Measurements from ENCODE around the gene BICRAL. TPM values are rescaled to one million over a fixed set of nuclear protein-coding genes. Genes with fewer than 3 reads are reported as not detected.

Gene BICRAL
- total and polyA plus RNA-seq, 2 experiments from 2014 or later = 2.1 to 6.3 TPM

DNA sequence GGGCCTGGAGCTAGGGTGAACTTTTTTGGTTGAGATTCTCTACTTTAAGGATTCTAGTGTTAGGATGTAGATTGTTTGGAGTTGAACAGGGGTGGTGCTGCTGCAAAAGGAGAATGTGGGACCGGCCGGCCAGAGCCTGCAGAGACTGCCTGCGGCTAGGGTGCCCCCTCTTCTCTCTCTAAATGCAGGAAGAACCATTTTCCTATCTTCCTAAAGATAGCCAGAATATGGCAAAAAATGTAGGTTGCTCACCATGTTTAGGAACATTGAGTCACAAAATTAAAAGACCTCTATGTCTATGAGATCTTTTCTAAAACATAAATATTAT lies 39.5 kb downstream of the BICRAL start:
- H3K4me2 ChIP-seq = no peak overlapping the region
- H3K9me3 ChIP-seq (ENCODE audit: low read depth) = no peaks in the 10 kb centered on the region
- DNase-seq (ENCODE audit: low spot score) = no peak
- no peak overlapping the region for H3K4me3 ChIP-seq
- peaks cover 5% of the 10 kb centered on the region for H3K79me2 ChIP-seq
- no peak for TF ChIP-seq EZH2phosphoT487 (IDR thresholded peaks at IDR 0.05; ENCODE audit: low read depth, severe bottlenecking, unreplicated experiment)
- TF ChIP-seq, protein P1, sequence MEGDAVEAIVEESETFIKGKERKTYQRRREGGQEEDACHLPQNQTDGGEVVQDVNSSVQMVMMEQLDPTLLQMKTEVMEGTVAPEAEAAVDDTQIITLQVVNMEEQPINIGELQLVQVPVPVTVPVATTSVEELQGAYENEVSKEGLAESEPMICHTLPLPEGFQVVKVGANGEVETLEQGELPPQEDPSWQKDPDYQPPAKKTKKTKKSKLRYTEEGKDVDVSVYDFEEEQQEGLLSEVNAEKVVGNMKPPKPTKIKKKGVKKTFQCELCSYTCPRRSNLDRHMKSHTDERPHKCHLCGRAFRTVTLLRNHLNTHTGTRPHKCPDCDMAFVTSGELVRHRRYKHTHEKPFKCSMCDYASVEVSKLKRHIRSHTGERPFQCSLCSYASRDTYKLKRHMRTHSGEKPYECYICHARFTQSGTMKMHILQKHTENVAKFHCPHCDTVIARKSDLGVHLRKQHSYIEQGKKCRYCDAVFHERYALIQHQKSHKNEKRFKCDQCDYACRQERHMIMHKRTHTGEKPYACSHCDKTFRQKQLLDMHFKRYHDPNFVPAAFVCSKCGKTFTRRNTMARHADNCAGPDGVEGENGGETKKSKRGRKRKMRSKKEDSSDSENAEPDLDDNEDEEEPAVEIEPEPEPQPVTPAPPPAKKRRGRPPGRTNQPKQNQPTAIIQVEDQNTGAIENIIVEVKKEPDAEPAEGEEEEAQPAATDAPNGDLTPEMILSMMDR (IDR thresholded peaks at IDR 0.05; ENCODE audit: poor library complexity) = no peak
- no peak for TF ChIP-seq EZH2 (IDR thresholded peaks at IDR 0.05; ENCODE audit: borderline replicate concordance)
- no peaks in the 10 kb centered on the region for H3K9me2 ChIP-seq (replicated peaks; ENCODE audit: insufficient read depth)
- no peak overlapping the region for H2AFZ ChIP-seq
- H3K4me1 ChIP-seq (ENCODE audit: insufficient read depth) = no peaks in the 10 kb centered on the region
- no peak overlapping the region for H3K27ac ChIP-seq
- H3K36me3 ChIP-seq (replicated peaks; ENCODE audit: insufficient read depth, low read depth) = no peaks in the 10 kb centered on the region
- H4K20me1 ChIP-seq (ENCODE audit: insufficient read depth, poor library complexity, severe bottlenecking) = no peaks in the 10 kb centered on the region
- 89% methylated on average over 3 of the region's 3 CpGs for WGBS (ENCODE audit: low lambda C conversion rate, missing lambda C conversion rate)
- H3K27me3 ChIP-seq = no peaks in the 10 kb centered on the region

DNA sequence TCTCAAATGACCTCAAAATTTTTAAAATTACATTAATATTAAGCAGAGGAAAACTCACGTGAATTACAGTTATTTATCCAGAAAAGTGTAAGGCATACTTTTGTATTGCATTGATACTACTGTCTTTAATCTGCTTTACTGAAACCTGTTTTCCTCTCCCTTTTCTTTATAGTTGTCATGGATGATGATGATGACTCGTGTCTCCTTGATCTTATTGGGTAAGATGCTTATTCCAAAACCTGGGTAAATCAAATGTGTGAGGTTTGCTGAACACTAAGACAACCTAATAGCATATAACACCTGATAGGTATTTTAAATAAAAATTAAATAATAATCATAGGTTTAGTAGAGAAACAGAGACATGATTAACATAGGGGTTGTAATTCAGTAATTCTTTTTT lies 40.0 kb downstream of the BICRAL start:
- no peak overlapping the region for H3K4me2 ChIP-seq
- no peak overlapping the region for H2AFZ ChIP-seq
- H3K27me3 ChIP-seq = no peaks in the 10 kb centered on the region
- no peaks in the 10 kb centered on the region for H3K4me1 ChIP-seq (ENCODE audit: insufficient read depth)
- H3K79me2 ChIP-seq = peaks cover 5% of the 10 kb centered on the region
- H3K27ac ChIP-seq = no peak overlapping the region
- no peaks in the 10 kb centered on the region for H4K20me1 ChIP-seq (ENCODE audit: insufficient read depth, poor library complexity, severe bottlenecking)
- TF ChIP-seq, protein P1 (IDR thresholded peaks at IDR 0.05; ENCODE audit: poor library complexity) = no peak
- no peak for TF ChIP-seq EZH2 (IDR thresholded peaks at IDR 0.05; ENCODE audit: borderline replicate concordance)
- TF ChIP-seq EZH2phosphoT487 (IDR thresholded peaks at IDR 0.05; ENCODE audit: low read depth, severe bottlenecking, unreplicated experiment) = no peak
- no peaks in the 10 kb centered on the region for H3K9me3 ChIP-seq (ENCODE audit: low read depth)
- H3K36me3 ChIP-seq (replicated peaks; ENCODE audit: insufficient read depth, low read depth) = no peaks in the 10 kb centered on the region
- H3K4me3 ChIP-seq = no peak overlapping the region
- no peak for DNase-seq (ENCODE audit: low spot score)
- H3K9me2 ChIP-seq (replicated peaks; ENCODE audit: insufficient read depth) = no peaks in the 10 kb centered on the region
- WGBS (ENCODE audit: low lambda C conversion rate, missing lambda C conversion rate) = 93% methylated on average over 2 of the region's 2 CpGs

DNA sequence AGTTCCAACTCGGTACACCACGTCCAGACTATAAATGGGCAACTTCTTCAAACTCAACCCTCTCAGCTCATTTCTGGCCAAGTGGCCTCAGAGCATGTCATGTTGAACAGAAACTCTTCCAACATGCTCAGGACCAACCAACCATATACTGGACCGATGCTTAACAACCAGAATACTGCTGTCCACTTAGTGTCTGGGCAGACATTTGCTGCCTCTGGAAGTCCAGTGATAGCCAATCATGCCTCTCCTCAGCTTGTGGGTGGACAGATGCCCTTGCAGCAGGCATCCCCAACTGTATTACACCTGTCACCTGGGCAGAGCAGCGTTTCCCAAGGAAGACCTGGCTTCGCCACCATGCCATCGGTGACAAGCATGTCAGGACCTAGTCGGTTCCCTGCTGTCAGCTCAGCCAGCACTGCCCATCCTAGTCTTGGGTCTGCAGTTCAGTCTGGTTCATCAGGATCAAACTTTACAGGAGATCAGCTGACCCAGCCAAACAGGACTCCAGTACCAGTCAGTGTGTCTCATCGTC lies 47.8 kb downstream of the BICRAL start:
- no peak overlapping the region for H2AFZ ChIP-seq
- no peak for DNase-seq (ENCODE audit: low spot score)
- no peaks in the 10 kb centered on the region for H4K20me1 ChIP-seq (ENCODE audit: insufficient read depth, poor library complexity, severe bottlenecking)
- no peaks in the 10 kb centered on the region for H3K79me2 ChIP-seq
- no peaks in the 10 kb centered on the region for H3K36me3 ChIP-seq (replicated peaks; ENCODE audit: insufficient read depth, low read depth)
- no peak overlapping the region for H3K4me2 ChIP-seq
- 95% methylated on average over 8 of the region's 8 CpGs for WGBS (ENCODE audit: low lambda C conversion rate, missing lambda C conversion rate)
- no peaks in the 10 kb centered on the region for H3K9me3 ChIP-seq (ENCODE audit: low read depth)
- H3K27ac ChIP-seq = no peak overlapping the region
- H3K9me2 ChIP-seq (replicated peaks; ENCODE audit: insufficient read depth) = no peaks in the 10 kb centered on the region
- H3K4me1 ChIP-seq (ENCODE audit: insufficient read depth) = no peaks in the 10 kb centered on the region
- no peaks in the 10 kb centered on the region for H3K27me3 ChIP-seq
- TF ChIP-seq EZH2 (IDR thresholded peaks at IDR 0.05; ENCODE audit: borderline replicate concordance) (no peak), EZH2phosphoT487 (IDR thresholded peaks at IDR 0.05; ENCODE audit: low read depth, severe bottlenecking, unreplicated experiment) (no peak)
- TF ChIP-seq, protein P1 (IDR thresholded peaks at IDR 0.05; ENCODE audit: poor library complexity) = no peak
- no peak overlapping the region for H3K4me3 ChIP-seq

DNA sequence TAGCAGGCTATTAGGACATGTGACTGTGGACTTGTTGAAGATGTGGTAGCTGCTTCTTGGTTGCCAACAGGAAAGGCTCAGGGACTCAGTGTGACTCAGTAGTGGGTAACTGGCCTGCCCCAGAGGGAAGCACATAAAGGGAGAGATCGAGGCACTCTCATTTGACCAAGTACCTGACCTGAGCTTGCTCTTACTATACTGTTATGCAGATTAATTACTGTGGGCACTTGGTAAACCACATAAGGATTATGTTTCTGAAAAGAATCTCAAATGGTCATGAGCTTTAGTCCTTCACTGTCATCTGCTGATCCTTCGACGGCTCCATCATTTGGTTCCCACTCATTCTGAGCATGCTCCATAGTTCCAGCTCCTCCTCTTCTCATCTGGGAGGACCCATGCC lies 49.4 kb downstream of the BICRAL start:
- no peak for DNase-seq (ENCODE audit: low spot score)
- no peaks in the 10 kb centered on the region for H3K9me3 ChIP-seq (ENCODE audit: low read depth)
- H3K4me2 ChIP-seq = no peak overlapping the region
- no peak overlapping the region for H3K4me3 ChIP-seq
- no peaks in the 10 kb centered on the region for H3K79me2 ChIP-seq
- WGBS (ENCODE audit: low lambda C conversion rate, missing lambda C conversion rate) = 94% methylated on average over 3 of the region's 3 CpGs
- no peak overlapping the region for H3K27ac ChIP-seq
- H4K20me1 ChIP-seq (ENCODE audit: insufficient read depth, poor library complexity, severe bottlenecking) = no peaks in the 10 kb centered on the region
- H3K27me3 ChIP-seq = no peaks in the 10 kb centered on the region
- no peaks in the 10 kb centered on the region for H3K4me1 ChIP-seq (ENCODE audit: insufficient read depth)
- no peak overlapping the region for H2AFZ ChIP-seq
- H3K36me3 ChIP-seq (replicated peaks; ENCODE audit: insufficient read depth, low read depth) = no peaks in the 10 kb centered on the region
- no peaks in the 10 kb centered on the region for H3K9me2 ChIP-seq (replicated peaks; ENCODE audit: insufficient read depth)
- TF ChIP-seq, protein P1 (IDR thresholded peaks at IDR 0.05; ENCODE audit: poor library complexity) = no peak
- TF ChIP-seq EZH2phosphoT487 (IDR thresholded peaks at IDR 0.05; ENCODE audit: low read depth, severe bottlenecking, unreplicated experiment) (no peak), EZH2 (IDR thresholded peaks at IDR 0.05; ENCODE audit: borderline replicate concordance) (no peak)
